LHCN-M2 (cell line): ENCODE results near the gene OS9. TPM values are rescaled to one million over a fixed set of nuclear protein-coding genes. Genes with fewer than 3 reads are reported as not detected.
A peak's percentile ranks its signal among the peaks of the same experiment; 100 is the strongest.

Source experiments
- DNase-seq: peaks from one replicate; pipeline ENCODE4 v3.0.0-alpha.2; 2012; ENCODE audit warnings: low read depth
- total RNA-seq: library from RNA; depleted of rRNA; stranded (reverse); fragments of >200 nt; gene quantifications from 2 replicates; pipeline ENCODE4 v1.2.3, GENCODE V29; 2014

Gene OS9
- total RNA-seq, 1 experiment from 2014 or later, result 214 TPM

- DNase-seq, result peak; percentile 54
Observed at GRCh38 chr12:57735952-57736740, 42.2 kb downstream of the OS9 start.

- DNase-seq, result no peak
Observed at GRCh38 chr12:57736741-57737466, 43.0 kb downstream of the OS9 start.

- DNase-seq, result no peak
Observed at GRCh38 chr12:57737467-57738460, 43.8 kb downstream of the OS9 start.

- no peak for DNase-seq
Observed at GRCh38 chr12:57738661-57739237, 44.8 kb downstream of the OS9 start, which contains the start of gene AGAP2. TSS of gene AGAP2 (minus strand) at chr12:57738742. CDS start at chr12:57738246, 496 bp downstream.

GRCh38 chr12:57739387-57739786 lies 45.5 kb downstream of the OS9 start:
- DNase-seq, result no peak

GRCh38 chr12:57739914-57740538 lies 46.1 kb downstream of the OS9 start:
- DNase-seq, result no peak

- no peak for DNase-seq
Observed at GRCh38 chr12:57740656-57741412, 46.9 kb downstream of the OS9 start.

GRCh38 chr12:57741413-57741789 lies 47.5 kb downstream of the OS9 start:
- DNase-seq, result no peak

GRCh38 chr12:57741844-57742738 lies 48.2 kb downstream of the OS9 start:
- DNase-seq, result no peak

GRCh38 chr12:57743769-57744168 lies 49.8 kb downstream of the OS9 start:
- DNase-seq, result no peak

- no peak for DNase-seq
Observed at GRCh38 chr12:57744194-57744776, 50.4 kb downstream of the OS9 start.

GRCh38 chr12:57744777-57745484 lies 51.0 kb downstream of the OS9 start, which contains the start of gene TSPAN31:
TSS of gene TSPAN31 (plus strand) at chr12:57745039. CDS start at chr12:57745155, 116 bp downstream.
- DNase-seq, result peak; percentile 98

- no peak for DNase-seq
Observed at GRCh38 chr12:57745485-57745881, 51.6 kb downstream of the OS9 start.

- no peak for DNase-seq
Observed at GRCh38 chr12:57746025-57746424, 52.1 kb downstream of the OS9 start.

GRCh38 chr12:57749061-57749460 lies 55.1 kb downstream of the OS9 start:
- DNase-seq, result no peak

- DNase-seq, result no peak
Observed at GRCh38 chr12:57750561-57751431, 56.9 kb downstream of the OS9 start.

- DNase-seq, result peak; percentile 64
Observed at GRCh38 chr12:57751432-57751787, 57.5 kb downstream of the OS9 start.
